MM.1S (cell line): ENCODE results near the gene FGF14.
"Not testable (repeated sequence)": the region's sequence is repeated elsewhere in the genome, so short reads cannot be mapped to it uniquely, and the experiment has no call there.

ENCODE experiments used
- EZH2phosphoT487 ChIP-seq: fragments of 300-600 bp; sonication (generic); IDR thresholded peaks from 2 replicates; pipeline ENCODE4 v1.6.1; 2018; ENCODE audit warnings: antibody characterized with exemption, low read length
- TF ChIP-seq, protein P1 (sequence below): fragments of 300-600 bp; sonication (generic); IDR thresholded peaks from 2 replicates; pipeline ENCODE4 v1.5.1; 2016; ENCODE audit warnings: antibody characterized with exemption, low read length, mixed read lengths

DNA sequence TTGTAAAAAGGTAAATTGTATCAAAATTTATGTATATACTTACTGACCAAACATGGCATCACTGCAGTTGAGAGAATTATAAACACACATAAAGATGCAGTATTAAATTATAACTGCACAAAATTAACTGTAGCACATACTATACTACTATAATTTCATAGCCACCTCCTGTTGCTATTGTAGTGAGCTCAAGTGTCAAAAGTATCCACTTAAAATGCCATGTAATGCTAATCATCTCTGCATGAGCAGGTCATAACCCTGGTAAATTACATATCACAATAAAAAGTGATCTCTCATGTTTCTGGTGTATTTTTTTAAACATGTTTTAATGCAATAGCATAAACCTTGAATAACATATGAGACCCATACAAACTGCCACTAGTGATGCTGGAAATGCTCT, 308.6 kb downstream of the FGF14 start:
- TF ChIP-seq, protein P1, sequence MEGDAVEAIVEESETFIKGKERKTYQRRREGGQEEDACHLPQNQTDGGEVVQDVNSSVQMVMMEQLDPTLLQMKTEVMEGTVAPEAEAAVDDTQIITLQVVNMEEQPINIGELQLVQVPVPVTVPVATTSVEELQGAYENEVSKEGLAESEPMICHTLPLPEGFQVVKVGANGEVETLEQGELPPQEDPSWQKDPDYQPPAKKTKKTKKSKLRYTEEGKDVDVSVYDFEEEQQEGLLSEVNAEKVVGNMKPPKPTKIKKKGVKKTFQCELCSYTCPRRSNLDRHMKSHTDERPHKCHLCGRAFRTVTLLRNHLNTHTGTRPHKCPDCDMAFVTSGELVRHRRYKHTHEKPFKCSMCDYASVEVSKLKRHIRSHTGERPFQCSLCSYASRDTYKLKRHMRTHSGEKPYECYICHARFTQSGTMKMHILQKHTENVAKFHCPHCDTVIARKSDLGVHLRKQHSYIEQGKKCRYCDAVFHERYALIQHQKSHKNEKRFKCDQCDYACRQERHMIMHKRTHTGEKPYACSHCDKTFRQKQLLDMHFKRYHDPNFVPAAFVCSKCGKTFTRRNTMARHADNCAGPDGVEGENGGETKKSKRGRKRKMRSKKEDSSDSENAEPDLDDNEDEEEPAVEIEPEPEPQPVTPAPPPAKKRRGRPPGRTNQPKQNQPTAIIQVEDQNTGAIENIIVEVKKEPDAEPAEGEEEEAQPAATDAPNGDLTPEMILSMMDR = not testable (repeated sequence)
- not testable (repeated sequence) for TF ChIP-seq EZH2phosphoT487
